H1 (cell line): Measurements from ENCODE around the gene UBALD1.

Experiments
- FOSL1 ChIP-seq: IDR thresholded peaks from 2 replicates; pipeline ENCODE4 v1.6.1; 2011; ENCODE audit warnings: mild to moderate bottlenecking, low read depth, low read length, moderate library complexity; ENCODE audit not compliant: insufficient read depth
- HDAC2 ChIP-seq, 2 experiments: fragments of 300-600 bp in 1 of 2; sonication (generic) in 1 of 2; IDR thresholded peaks; 2 replicates each; pipeline ENCODE4 v1.6.1; 2011 to 2012; ENCODE audit warnings: low read depth in 2 of 2, low read length in 2 of 2, mild to moderate bottlenecking in 2 of 2, moderate library complexity in 2 of 2, borderline replicate concordance in 1 of 2, inconsistent platforms in 1 of 2
- POLR2AphosphoS5 ChIP-seq: IDR thresholded peaks from 2 replicates; pipeline ENCODE4 v1.6.1; 2011; ENCODE audit warnings: low read depth, low read length
- TAF1 ChIP-seq: IDR thresholded peaks from 2 replicates; pipeline ENCODE4 v1.6.1; 2011; ENCODE audit warnings: mild to moderate bottlenecking, low read depth, low read length
- TCF12 ChIP-seq: IDR thresholded peaks from 2 replicates; pipeline ENCODE4 v1.6.1; 2011; ENCODE audit warnings: low read depth, mild to moderate bottlenecking, low read length
- TF ChIP-seq, protein P1 (sequence below), 3 experiments: IDR thresholded peaks; 1 replicate in 2 of 3; 2 replicates in 1 of 3; pipeline versions ENCODE4 v1.5.1 to v1.6.1; 2011; ENCODE audit warnings: low read length in 3 of 3, mild to moderate bottlenecking in 3 of 3, inconsistent platforms in 2 of 3, low read depth in 1 of 3, moderate library complexity in 1 of 3; ENCODE audit not compliant: insufficient read depth in 1 of 3; ENCODE audit errors: control extremely low read depth in 1 of 3

DNA sequence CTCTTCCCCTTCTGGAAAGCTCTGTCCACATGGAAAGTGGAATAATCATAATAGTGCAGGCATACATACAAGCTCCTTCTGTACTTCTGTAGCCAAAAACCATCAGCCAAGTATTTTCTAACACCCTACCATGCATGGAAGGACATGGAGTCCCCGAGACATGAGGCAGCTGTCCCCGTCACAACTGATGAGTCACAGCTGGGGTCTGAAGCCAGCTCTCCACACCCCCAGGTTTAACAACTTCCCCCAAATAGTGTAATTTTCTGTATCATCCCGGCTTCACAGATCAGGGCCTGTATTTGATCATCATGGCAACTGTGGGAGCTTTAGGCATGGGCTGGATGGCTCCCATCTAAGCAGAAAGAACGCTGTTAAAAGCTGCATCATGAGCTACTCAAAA is 42.0 kb downstream of the UBALD1 start:
- TF ChIP-seq POLR2AphosphoS5 (no peak), TAF1 (no peak), HDAC2 (IDR thresholded peaks at IDR 0.05; ENCODE audit: borderline replicate concordance in 1 of 2, low read depth in 2 of 2, low read length in 2 of 2) (no peak), TCF12 (no peak), FOSL1 (no peak)
- TF ChIP-seq, protein P1, sequence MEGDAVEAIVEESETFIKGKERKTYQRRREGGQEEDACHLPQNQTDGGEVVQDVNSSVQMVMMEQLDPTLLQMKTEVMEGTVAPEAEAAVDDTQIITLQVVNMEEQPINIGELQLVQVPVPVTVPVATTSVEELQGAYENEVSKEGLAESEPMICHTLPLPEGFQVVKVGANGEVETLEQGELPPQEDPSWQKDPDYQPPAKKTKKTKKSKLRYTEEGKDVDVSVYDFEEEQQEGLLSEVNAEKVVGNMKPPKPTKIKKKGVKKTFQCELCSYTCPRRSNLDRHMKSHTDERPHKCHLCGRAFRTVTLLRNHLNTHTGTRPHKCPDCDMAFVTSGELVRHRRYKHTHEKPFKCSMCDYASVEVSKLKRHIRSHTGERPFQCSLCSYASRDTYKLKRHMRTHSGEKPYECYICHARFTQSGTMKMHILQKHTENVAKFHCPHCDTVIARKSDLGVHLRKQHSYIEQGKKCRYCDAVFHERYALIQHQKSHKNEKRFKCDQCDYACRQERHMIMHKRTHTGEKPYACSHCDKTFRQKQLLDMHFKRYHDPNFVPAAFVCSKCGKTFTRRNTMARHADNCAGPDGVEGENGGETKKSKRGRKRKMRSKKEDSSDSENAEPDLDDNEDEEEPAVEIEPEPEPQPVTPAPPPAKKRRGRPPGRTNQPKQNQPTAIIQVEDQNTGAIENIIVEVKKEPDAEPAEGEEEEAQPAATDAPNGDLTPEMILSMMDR (IDR thresholded peaks at IDR 0.05; ENCODE audit: control extremely low read depth in 1 of 3, insufficient read depth in 1 of 3, low read depth in 1 of 3, low read length in 3 of 3) = no peak
